ENCODE measurements around the gene SMAD6.
A peak's percentile ranks its signal among the peaks of the same experiment; 100 is the strongest.

SMAD6 gene

GRCh38 chr15:66718220-66718988 is 16.4 kb downstream of the SMAD6 start:
- no peak overlapping the region for H3K27ac ChIP-seq (ENCODE audit: extremely low read depth, low read depth, low read length)
- CTCF ChIA-PET = interaction anchor here (1.3 kb wide), 1 partner anchor 13 kb away, joined by 5 read pairs; no protein-coding TSS in a partner anchor

GRCh38 chr15:66719471-66719870 is 17.4 kb downstream of the SMAD6 start:
- no peaks in the 10 kb centered on the region for H3K4me1 ChIP-seq (ENCODE audit: control insufficient read depth, insufficient read depth, low read length)
- TF ChIP-seq HOXC10 (CRISPR knock-in tag; IDR thresholded peaks at IDR 0.05) = no peak
- no peak for TF ChIP-seq ZNF623 (tag by site-specific recombination; IDR thresholded peaks at IDR 0.05)
- TF ChIP-seq ZNF830 (tag by site-specific recombination; IDR thresholded peaks at IDR 0.05; ENCODE audit: low read depth) = no peak
- TF ChIP-seq ZNF664 (tag by site-specific recombination; IDR thresholded peaks at IDR 0.05) = no peak
- no peak for TF ChIP-seq SETDB1 (IDR thresholded peaks at IDR 0.05; ENCODE audit: insufficient read length, low read length)
- no peak for TF ChIP-seq ZNF433 (tag by site-specific recombination; IDR thresholded peaks at IDR 0.05; ENCODE audit: low read depth)
- no peak for TF ChIP-seq ZNF580 (tag by site-specific recombination; IDR thresholded peaks at IDR 0.05)
- TF ChIP-seq ZNF138 (tag by site-specific recombination; IDR thresholded peaks at IDR 0.05; ENCODE audit: borderline replicate concordance) = no peak
- TF ChIP-seq ZNF843 (tag by site-specific recombination; IDR thresholded peaks at IDR 0.05) = no peak
- no peak for TF ChIP-seq ZNF645 (tag by site-specific recombination; IDR thresholded peaks at IDR 0.05)
- no peak for TF ChIP-seq YY2 (tag by site-specific recombination; IDR thresholded peaks at IDR 0.05)
- TF ChIP-seq ZNF211 (tag by site-specific recombination; IDR thresholded peaks at IDR 0.05; ENCODE audit: low read depth) = no peak
- no peak for TF ChIP-seq ZNF488 (tag by site-specific recombination; IDR thresholded peaks at IDR 0.05)
- CTCF ChIA-PET = interaction anchor here (0.5 to 1.4 kb wide), 7 partner anchors 14 to 132 kb away, joined by 3 to 6 read pairs (median 4); no protein-coding TSS in a partner anchor
- POLR2A ChIA-PET = interaction anchor here (0.7 to 1.8 kb wide), 3 partner anchors 8 to 18 kb away, joined by 3 to 10 read pairs (median 5); no protein-coding TSS in a partner anchor
- H3K4me3 ChIP-seq (ENCODE audit: low read depth, low read length) = no peak overlapping the region
- H3K27ac ChIP-seq (ENCODE audit: extremely low read depth, low read depth, low read length) = no peak overlapping the region
- H3K9me3 ChIP-seq (ENCODE audit: control insufficient read depth, insufficient read depth, low read depth, low read length) = no peaks in the 10 kb centered on the region
- peaks cover 4 to 100% of the 10 kb centered on the region in 2 experiments; a peak in 2 of 3 replicates for H3K36me3 ChIP-seq (ENCODE audit: control insufficient read depth in 2 of 2, insufficient read depth in 1 of 2, low read length in 2 of 2)

More at GRCh38 chr15:66718220-66718988, 16.4 kb downstream of the SMAD6 start:
- TF ChIP-seq ZBTB26 (tag by site-specific recombination; optimal IDR thresholded peaks at IDR 0.05) (no peak), ZIC2 (tag by site-specific recombination; IDR thresholded peaks at IDR 0.05) (peak; percentile 56), ZNF791 (tag by site-specific recombination; IDR thresholded peaks at IDR 0.05) (no peak), ZFHX2 (tag by site-specific recombination; conservative IDR thresholded peaks at IDR 0.05) (peak; percentile 18; the same call in 1 of the 2 replicates), GLI4 (tag by site-specific recombination; IDR thresholded peaks at IDR 0.05) (no peak), EGR2 (tag by site-specific recombination; IDR thresholded peaks at IDR 0.05; ENCODE audit: low read depth) (0 out of 2 replicates have a peak, but pooled peaks have one; percentile 12)
- POLR2A ChIA-PET = no interaction called here
- Histone ChIP-seq H3K4me1 (ENCODE audit: control insufficient read depth, insufficient read depth, low read length) (no peaks in the 10 kb centered on the region), H3K36me3 (ENCODE audit: control insufficient read depth in 2 of 2, insufficient read depth in 1 of 2, low read length in 2 of 2) (peaks cover 4 to 100% of the 10 kb centered on the region in 2 experiments; a peak in 2 of 3 replicates), H3K9me3 (ENCODE audit: control insufficient read depth, insufficient read depth, low read depth, low read length) (no peaks in the 10 kb centered on the region), H3K4me3 (ENCODE audit: low read depth, low read length) (no peak overlapping the region)
